SK-N-SH (cell line): ENCODE data around the gene FTO. TPM values are rescaled to one million over a fixed set of nuclear protein-coding genes. Genes with fewer than 3 reads are reported as not detected.

Experiments
- CTCF ChIA-PET: fragments of 300-600, 350-600 bp; formaldehyde crosslinking; extraction: SDS; loops from one replicate; lab custom pipeline; 2021; lab: Yijun Ruan, JAX
- POLR2A ChIA-PET: fragments of 350-600 bp; sonication (Branson Sonifier 250); formaldehyde crosslinking; extraction: SDS; loops from one replicate; lab custom pipeline; 2020; ENCODE audit warnings: antibody characterized with exemption, inconsistent platforms; lab: Yijun Ruan, JAX
- DNase-seq: peaks from one replicate; pipeline ENCODE4 v3.0.0; 2012
- H2AFZ ChIP-seq: fragments of 200-600 bp; sonication (generic); 2 replicates; pipeline ENCODE4 v1.8.1; 2016; ENCODE audit warnings: antibody characterized with exemption, mild to moderate bottlenecking, low read depth
- H3F3A ChIP-seq: fragments of 200-600 bp; sonication (generic); replicated peaks from 2 replicates; pipeline ENCODE3; 2016; ENCODE audit warnings: antibody characterized with exemption, mild to moderate bottlenecking; ENCODE audit not compliant: insufficient read depth
- H3K27ac ChIP-seq, 2 experiments: fragments of 200-500 bp in 1 of 2; fragments of 200-600 bp in 1 of 2; sonication (Bioruptor generic) in 1 of 2; sonication (generic), shearing (Covaris generic) in 1 of 2; 2 replicates each; pipeline versions ENCODE4 v1.5.1 to v1.6.1; 2014 to 2016; ENCODE audit warnings: low read depth in 2 of 2, inconsistent platforms in 1 of 2, low read length in 1 of 2, mild to moderate bottlenecking in 1 of 2, mixed read lengths in 1 of 2
- H3K27me3 ChIP-seq: fragments of 200-600 bp; sonication (generic), shearing (Covaris generic); 2 replicates; pipeline ENCODE4 v1.6.1; 2016; ENCODE audit warnings: mixed run types; ENCODE audit not compliant: insufficient read depth
- H3K36me3 ChIP-seq, 2 experiments: fragments of 200-500 bp in 1 of 2; fragments of 200-600 bp in 1 of 2; sonication (Bioruptor generic) in 1 of 2; sonication (generic) in 1 of 2; replicated peaks in 1 of 2; 2 replicates each; pipeline versions ENCODE3 to v1.5.1; 2014 to 2016; ENCODE audit warnings: low read length in 1 of 2, mild to moderate bottlenecking in 1 of 2; ENCODE audit not compliant: insufficient read depth in 2 of 2, control insufficient read depth in 1 of 2
- H3K4me1 ChIP-seq, 2 experiments: fragments of 200-500 bp in 1 of 2; fragments of 200-600 bp in 1 of 2; sonication (Bioruptor generic) in 1 of 2; sonication (generic), shearing (Covaris generic) in 1 of 2; 2 replicates each; pipeline versions ENCODE4 v1.5.1 to v1.6.1; 2014 to 2016; ENCODE audit warnings: low read depth in 1 of 2, low read length in 1 of 2, mixed run types in 1 of 2; ENCODE audit not compliant: insufficient read depth in 2 of 2, control insufficient read depth in 1 of 2
- H3K4me2 ChIP-seq: fragments of 200-600 bp; sonication (generic), shearing (Covaris generic); 2 replicates; pipeline ENCODE4 v1.6.1; 2017; ENCODE audit warnings: mixed run types
- H3K4me3 ChIP-seq, 2 experiments: fragments of 200-500 bp in 1 of 2; fragments of 200-600 bp in 1 of 2; sonication (Bioruptor generic) in 1 of 2; sonication (generic), shearing (Covaris generic) in 1 of 2; 2 replicates each; pipeline versions ENCODE4 v1.5.1 to v1.8.1; 2014 to 2016; ENCODE audit warnings: low read depth in 2 of 2, inconsistent platforms in 1 of 2, low read length in 1 of 2, mild to moderate bottlenecking in 1 of 2, mixed read lengths in 1 of 2, moderate library complexity in 1 of 2
- H3K79me2 ChIP-seq: fragments of 200-600 bp; sonication (generic); 2 replicates; pipeline ENCODE4 v1.8.1; 2017; ENCODE audit warnings: mild to moderate bottlenecking; ENCODE audit not compliant: insufficient read depth
- H3K9ac ChIP-seq: fragments of 200-600 bp; sonication (generic); 2 replicates; pipeline ENCODE4 v1.6.1; 2017; ENCODE audit warnings: mixed run types
- H3K9me2 ChIP-seq: fragments of 200-600 bp; sonication (generic); 2 replicates; pipeline ENCODE4 v1.6.1; 2017; ENCODE audit warnings: mixed run types
- H3K9me3 ChIP-seq: fragments of 200-600 bp; sonication (generic); 2 replicates; pipeline ENCODE4 v1.6.1; 2017; ENCODE audit warnings: mixed run types, mild to moderate bottlenecking, moderate library complexity
- H4K20me1 ChIP-seq: fragments of 200-600 bp; sonication (generic); 2 replicates; pipeline ENCODE4 v1.6.1; 2017; ENCODE audit warnings: mild to moderate bottlenecking, mixed run types; ENCODE audit not compliant: insufficient read depth
- ELF1 ChIP-seq: IDR thresholded peaks from 2 replicates; pipeline ENCODE4 v1.4.0; 2012
- EP300 ChIP-seq, 2 experiments: IDR thresholded peaks; 2 replicates each; pipeline versions ENCODE4 v1.4.0 to v1.6.1; 2012; ENCODE audit warnings: borderline replicate concordance in 1 of 2, low read depth in 1 of 2, low read length in 1 of 2
- EZH2phosphoT487 ChIP-seq: fragments of 200-600 bp; sonication (generic); IDR thresholded peaks from 2 replicates; pipeline ENCODE4 v1.6.1; 2017; ENCODE audit warnings: low read depth, mixed run types, mild to moderate bottlenecking, antibody characterized with exemption, moderate library complexity, borderline replicate concordance
- FOSL2 ChIP-seq: IDR thresholded peaks from 2 replicates; pipeline ENCODE4 v1.4.0; 2012; ENCODE audit warnings: low read depth, mild to moderate bottlenecking, moderate library complexity, borderline replicate concordance
- IRF3 ChIP-seq: fragments of 150-350 bp; IDR thresholded peaks from 2 replicates; pipeline ENCODE4 v1.6.1; 2016; ENCODE audit warnings: mild to moderate bottlenecking, low read depth, low read length
- MXI1 ChIP-seq: IDR thresholded peaks from 2 replicates; pipeline ENCODE4 v1.6.1; 2012; ENCODE audit warnings: mild to moderate bottlenecking, low read depth, low read length, improper control_type of control experiment
- NFIC ChIP-seq: IDR thresholded peaks from 2 replicates; pipeline ENCODE4 v1.4.0; 2012; ENCODE audit warnings: borderline replicate concordance
- NRF1 ChIP-seq: IDR thresholded peaks from 2 replicates; pipeline ENCODE4 v1.6.1; 2012; ENCODE audit warnings: low read depth, mild to moderate bottlenecking, low read length
- PBX3 ChIP-seq: IDR thresholded peaks from 2 replicates; pipeline ENCODE4; 2012
- RCOR1 ChIP-seq: fragments of 150-350 bp; IDR thresholded peaks from 2 replicates; pipeline ENCODE4 v1.6.1; 2017; ENCODE audit warnings: antibody characterized with exemption, low read length
- RFX5 ChIP-seq: IDR thresholded peaks from 2 replicates; pipeline ENCODE4 v1.6.1; 2012; ENCODE audit warnings: mild to moderate bottlenecking, improper control_type of control experiment, low read length
- RXRA ChIP-seq: IDR thresholded peaks from 2 replicates; pipeline ENCODE4 v1.4.0; 2012; ENCODE audit warnings: low read depth, mild to moderate bottlenecking, borderline replicate concordance
- TEAD4 ChIP-seq: IDR thresholded peaks from 2 replicates; pipeline ENCODE4 v1.4.0; 2012; ENCODE audit warnings: mild to moderate bottlenecking, borderline replicate concordance; ENCODE audit not compliant: insufficient read depth
- WGBS: methylation state at CpG from one replicate; pipeline ENCODE4 v1.1.6; 2017; ENCODE audit warnings: low lambda C conversion rate; 5-methylcytosine and 5-hydroxymethylcytosine counted together
- polyA plus RNA-seq, 3 experiments: library from polyadenylated mRNA; depleted of rRNA; stranded (reverse); fragments of >200 nt; gene quantifications; 2 replicates each; pipeline ENCODE4 v1.2.3, GENCODE V29; 2012
- TF ChIP-seq, protein P1 (sequence below): IDR thresholded peaks from 2 replicates; pipeline ENCODE4 v1.4.0; 2012; ENCODE audit warnings: low read depth, borderline replicate concordance

FTO gene
- polyA plus RNA-seq, 1 of the 3 experiments (the other 2 are of a cell fraction) = 41.2 TPM

- no peaks in the 10 kb centered on the region for H3K9me2 ChIP-seq
- TF ChIP-seq FOSL2 (no peak), TEAD4 (no peak), MXI1 (peak; percentile 81), NRF1 (no peak)
- TF ChIP-seq, protein P1, sequence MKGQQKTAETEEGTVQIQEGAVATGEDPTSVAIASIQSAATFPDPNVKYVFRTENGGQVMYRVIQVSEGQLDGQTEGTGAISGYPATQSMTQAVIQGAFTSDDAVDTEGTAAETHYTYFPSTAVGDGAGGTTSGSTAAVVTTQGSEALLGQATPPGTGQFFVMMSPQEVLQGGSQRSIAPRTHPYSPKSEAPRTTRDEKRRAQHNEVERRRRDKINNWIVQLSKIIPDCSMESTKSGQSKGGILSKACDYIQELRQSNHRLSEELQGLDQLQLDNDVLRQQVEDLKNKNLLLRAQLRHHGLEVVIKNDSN = no peak
- TF ChIP-seq, all 33 proteins: peak for 1
- Histone ChIP-seq H3K27ac (peak overlapping the region in 1 of 2 experiments; percentile 50; a peak in 1 of 4 replicates), H4K20me1 (no peaks in the 10 kb centered on the region), H3K4me2 (no peak overlapping the region), H3K79me2 (no peaks in the 10 kb centered on the region), H3K4me1 (peaks cover 0 to 14% of the 10 kb centered on the region in 2 experiments; a peak in 2 of 4 replicates), H3F3A (no peaks in the 10 kb centered on the region), H3K9me3 (no peaks in the 10 kb centered on the region), H3K4me3 (no peak overlapping the region), H2AFZ (no peak overlapping the region), H3K36me3 (peaks cover 0 to 5% of the 10 kb centered on the region in 2 experiments), H3K27me3 (no peaks in the 10 kb centered on the region), H3K9ac (no peak overlapping the region)
- WGBS = 62% methylated on average over 17 of the region's 17 CpGs
- CTCF ChIA-PET = no interaction called here
- POLR2A ChIA-PET = no interaction called here
- DNase-seq = peak; percentile 56
Observed at GRCh38 chr16:54116124-54116655, 412.2 kb downstream of the FTO start.

- H3K36me3 ChIP-seq = no peaks in the 10 kb centered on the region
- no peaks in the 10 kb centered on the region for H3K9me2 ChIP-seq
- H3K9me3 ChIP-seq = no peaks in the 10 kb centered on the region
- no peak overlapping the region for H3K4me2 ChIP-seq
- no peak overlapping the region for H3K27ac ChIP-seq
- CTCF ChIA-PET = interaction anchor here (1.2 kb wide), 1 partner anchor 345 kb away, joined by 4 read pairs; no protein-coding TSS in a partner anchor
- no peak for DNase-seq
- H3K27me3 ChIP-seq = no peaks in the 10 kb centered on the region
- WGBS = 79% methylated on average over 3 of the region's 3 CpGs
- no peaks in the 10 kb centered on the region for H3F3A ChIP-seq
- H4K20me1 ChIP-seq = no peaks in the 10 kb centered on the region
- H3K4me1 ChIP-seq = peaks cover 0 to 14% of the 10 kb centered on the region in 2 experiments; a peak in 2 of 4 replicates
- H3K79me2 ChIP-seq = no peaks in the 10 kb centered on the region
- H3K4me3 ChIP-seq = no peak overlapping the region
- no peak for TF ChIP-seq RCOR1
- no peak for TF ChIP-seq RFX5
- no peak for TF ChIP-seq FOSL2
- TF ChIP-seq EP300 (IDR thresholded peaks at IDR 0.05; ENCODE audit: borderline replicate concordance in 1 of 2, low read depth in 1 of 2, low read length in 1 of 2) = no peak
- no peak for TF ChIP-seq EZH2phosphoT487
- TF ChIP-seq ELF1 = no peak
- no peak for TF ChIP-seq PBX3
- no peak for TF ChIP-seq NFIC
- no peak for TF ChIP-seq IRF3
- TF ChIP-seq RXRA = no peak
- TF ChIP-seq, all 33 proteins: peak for 0
- Histone ChIP-seq H3K9ac (no peak overlapping the region), H2AFZ (no peak overlapping the region)
- POLR2A ChIA-PET = no interaction called here
Observed at GRCh38 chr16:54118846-54119245, 414.9 kb downstream of the FTO start.
